PFSK-1 (cell line): ENCODE data around the gene PRDM8.

Experiments used
- FOXP2 ChIP-seq: optimal IDR thresholded peaks from 2 replicates; pipeline ENCODE3; 2011; ENCODE audit warnings: borderline replicate concordance, control low read depth, inconsistent platforms; ENCODE audit not compliant: insufficient read depth; ENCODE audit errors: extremely low read length, extremely low read depth
- POLR2AphosphoS5 ChIP-seq: IDR thresholded peaks from 2 replicates; pipeline ENCODE4 v1.6.1; 2012; ENCODE audit warnings: low read depth, mild to moderate bottlenecking, control low read depth, low read length, moderate library complexity
- SIN3A ChIP-seq: IDR thresholded peaks from 2 replicates; pipeline ENCODE4 v1.6.1; 2012; ENCODE audit warnings: mild to moderate bottlenecking, low read length, moderate library complexity, borderline replicate concordance; ENCODE audit not compliant: insufficient read depth
- TAF1 ChIP-seq: IDR thresholded peaks from 2 replicates; pipeline ENCODE4 v1.6.1; 2012; ENCODE audit warnings: low read length, control low read depth, borderline replicate concordance; ENCODE audit not compliant: insufficient read depth
- TF ChIP-seq, protein P1 (sequence below), 2 experiments: IDR thresholded peaks; 2 replicates each; pipeline versions ENCODE4 v1.6.1 to v1.8.0; 2011 to 2012; ENCODE audit warnings: low read depth in 2 of 2, low read length in 2 of 2, control low read depth in 1 of 2, inconsistent platforms in 1 of 2, mild to moderate bottlenecking in 1 of 2, moderate library complexity in 1 of 2; ENCODE audit not compliant: insufficient read depth in 1 of 2

PRDM8 gene

DNA sequence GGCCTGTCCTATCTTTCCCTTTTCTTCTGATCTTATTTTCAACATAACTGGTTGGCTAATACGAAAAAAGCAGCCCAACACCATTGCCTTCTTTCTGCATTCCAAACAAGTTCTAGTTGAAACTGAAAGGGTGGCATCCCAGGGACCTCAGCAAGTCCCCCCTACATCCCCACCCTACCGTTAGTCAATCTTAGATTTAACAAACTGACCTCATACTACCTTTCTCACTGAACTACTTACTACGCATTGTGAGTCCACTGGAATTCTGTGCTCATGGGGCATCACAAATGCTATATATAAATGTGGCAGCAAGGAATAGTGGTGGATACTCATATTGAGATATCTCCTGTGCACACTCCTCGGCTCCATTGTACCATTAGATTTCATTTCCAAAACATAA is 36.1 kb downstream of the PRDM8 start:
- TF ChIP-seq TAF1 (no peak), POLR2AphosphoS5 (no peak), SIN3A (no peak), FOXP2 (no peak)
- TF ChIP-seq, protein P1, sequence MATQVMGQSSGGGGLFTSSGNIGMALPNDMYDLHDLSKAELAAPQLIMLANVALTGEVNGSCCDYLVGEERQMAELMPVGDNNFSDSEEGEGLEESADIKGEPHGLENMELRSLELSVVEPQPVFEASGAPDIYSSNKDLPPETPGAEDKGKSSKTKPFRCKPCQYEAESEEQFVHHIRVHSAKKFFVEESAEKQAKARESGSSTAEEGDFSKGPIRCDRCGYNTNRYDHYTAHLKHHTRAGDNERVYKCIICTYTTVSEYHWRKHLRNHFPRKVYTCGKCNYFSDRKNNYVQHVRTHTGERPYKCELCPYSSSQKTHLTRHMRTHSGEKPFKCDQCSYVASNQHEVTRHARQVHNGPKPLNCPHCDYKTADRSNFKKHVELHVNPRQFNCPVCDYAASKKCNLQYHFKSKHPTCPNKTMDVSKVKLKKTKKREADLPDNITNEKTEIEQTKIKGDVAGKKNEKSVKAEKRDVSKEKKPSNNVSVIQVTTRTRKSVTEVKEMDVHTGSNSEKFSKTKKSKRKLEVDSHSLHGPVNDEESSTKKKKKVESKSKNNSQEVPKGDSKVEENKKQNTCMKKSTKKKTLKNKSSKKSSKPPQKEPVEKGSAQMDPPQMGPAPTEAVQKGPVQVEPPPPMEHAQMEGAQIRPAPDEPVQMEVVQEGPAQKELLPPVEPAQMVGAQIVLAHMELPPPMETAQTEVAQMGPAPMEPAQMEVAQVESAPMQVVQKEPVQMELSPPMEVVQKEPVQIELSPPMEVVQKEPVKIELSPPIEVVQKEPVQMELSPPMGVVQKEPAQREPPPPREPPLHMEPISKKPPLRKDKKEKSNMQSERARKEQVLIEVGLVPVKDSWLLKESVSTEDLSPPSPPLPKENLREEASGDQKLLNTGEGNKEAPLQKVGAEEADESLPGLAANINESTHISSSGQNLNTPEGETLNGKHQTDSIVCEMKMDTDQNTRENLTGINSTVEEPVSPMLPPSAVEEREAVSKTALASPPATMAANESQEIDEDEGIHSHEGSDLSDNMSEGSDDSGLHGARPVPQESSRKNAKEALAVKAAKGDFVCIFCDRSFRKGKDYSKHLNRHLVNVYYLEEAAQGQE (IDR thresholded peaks at IDR 0.05; ENCODE audit: insufficient read depth in 1 of 2, low read depth in 2 of 2, low read length in 2 of 2), result no peak

DNA sequence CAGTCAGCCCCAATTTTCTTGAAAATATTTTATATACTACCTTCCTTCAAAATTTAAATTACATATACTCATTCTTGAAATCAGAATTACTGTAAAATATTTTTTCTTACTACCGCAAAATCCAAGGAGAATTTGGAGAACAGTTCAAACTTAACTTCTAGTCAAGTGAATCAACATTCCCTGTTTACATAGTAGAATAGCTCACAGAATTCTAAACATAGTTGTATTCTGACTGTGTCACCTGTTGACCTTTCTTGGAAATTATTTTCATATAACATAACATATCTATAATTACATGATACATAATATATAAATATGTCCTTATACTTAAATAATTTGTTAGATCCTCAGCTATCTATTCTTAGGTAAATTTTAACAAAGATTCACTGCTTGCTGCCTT is 38.1 kb downstream of the PRDM8 start:
- no peak for TF ChIP-seq SIN3A
- TF ChIP-seq FOXP2, result no peak
- TF ChIP-seq TAF1, result no peak
- TF ChIP-seq, protein P1 (IDR thresholded peaks at IDR 0.05; ENCODE audit: insufficient read depth in 1 of 2, low read depth in 2 of 2, low read length in 2 of 2), result no peak
- no peak for TF ChIP-seq POLR2AphosphoS5

DNA sequence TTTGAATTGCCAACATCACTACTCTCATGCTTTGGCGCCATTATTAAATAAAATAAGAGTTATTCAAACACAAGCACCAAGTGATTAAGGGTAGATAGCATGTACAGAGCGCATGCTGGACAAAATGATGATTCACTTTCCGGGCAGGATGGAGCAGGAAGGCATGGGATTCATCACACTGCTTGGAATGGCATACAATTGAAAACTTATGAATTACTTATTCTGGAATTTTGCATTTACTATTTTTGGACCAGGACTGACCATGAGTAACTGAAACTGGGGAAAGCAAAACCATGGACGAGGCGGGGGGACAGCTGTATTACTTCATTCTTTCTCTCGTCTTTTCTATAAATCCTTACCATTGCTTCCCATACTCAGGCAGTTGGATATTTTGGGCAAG is 40.7 kb downstream of the PRDM8 start:
- TF ChIP-seq POLR2AphosphoS5, result no peak
- TF ChIP-seq, protein P1 (IDR thresholded peaks at IDR 0.05; ENCODE audit: insufficient read depth in 1 of 2, low read depth in 2 of 2, low read length in 2 of 2), result no peak
- TF ChIP-seq TAF1, result no peak
- no peak for TF ChIP-seq FOXP2
- TF ChIP-seq SIN3A, result no peak

DNA sequence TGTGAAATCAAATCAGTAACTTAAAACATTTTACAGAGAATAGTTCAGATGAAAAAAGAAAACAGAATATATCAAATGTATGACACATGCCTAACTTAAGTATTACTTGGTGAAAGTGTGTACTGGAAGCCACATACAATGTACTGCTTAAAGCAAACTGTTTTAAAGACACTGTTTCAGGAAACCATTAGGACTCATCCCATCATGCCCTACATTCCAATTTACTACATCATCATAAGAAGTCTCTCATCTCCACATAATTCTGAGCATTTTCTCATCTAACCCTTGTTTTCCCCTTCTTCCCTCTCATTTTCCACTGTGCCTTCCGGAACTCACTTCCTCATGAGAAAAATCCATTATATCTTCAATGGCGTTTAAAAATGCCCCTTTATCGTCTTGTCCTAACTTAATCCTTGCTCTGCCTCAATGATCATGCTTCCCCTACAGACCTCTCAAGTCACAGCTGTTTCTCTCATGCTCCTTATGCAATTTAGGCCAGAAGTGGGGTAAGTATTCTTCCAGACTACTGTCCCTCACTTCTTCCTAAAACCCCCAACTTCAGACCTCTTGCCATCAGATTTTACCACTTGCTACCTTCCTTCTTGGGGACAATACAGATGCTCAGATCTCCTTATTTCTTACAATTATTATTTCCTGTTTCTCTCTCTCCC is 42.3 kb downstream of the PRDM8 start:
- TF ChIP-seq SIN3A, result no peak
- no peak for TF ChIP-seq POLR2AphosphoS5
- no peak for TF ChIP-seq TAF1
- TF ChIP-seq FOXP2, result no peak
- TF ChIP-seq, protein P1 (IDR thresholded peaks at IDR 0.05; ENCODE audit: insufficient read depth in 1 of 2, low read depth in 2 of 2, low read length in 2 of 2), result no peak
